ELR (cell line): ENCODE data around the gene TGFBR2.
A peak's percentile ranks its signal among the peaks of the same experiment; 100 is the strongest.

ENCODE experiments used
- DNase-seq: peaks from one replicate; pipeline ENCODE4 v3.0.0-alpha.2; 2015; ENCODE audit warnings: low read depth

Gene TGFBR2

GRCh38 chr3:30693470-30694120 is 87.2 kb downstream of the TGFBR2 start:
- DNase-seq: peak; percentile 78

GRCh38 chr3:30694148-30694547 is 87.7 kb downstream of the TGFBR2 start:
- no peak for DNase-seq

GRCh38 chr3:30694668-30695067 is 88.3 kb downstream of the TGFBR2 start:
- no peak for DNase-seq

GRCh38 chr3:30695302-30696061 is 89.1 kb downstream of the TGFBR2 start:
- DNase-seq: no peak

- DNase-seq: no peak
Observed at GRCh38 chr3:30696403-30696819, 90.0 kb downstream of the TGFBR2 start.

- DNase-seq: no peak
Observed at GRCh38 chr3:30696896-30697295, 90.5 kb downstream of the TGFBR2 start.

GRCh38 chr3:30698549-30698948 is 92.1 kb downstream of the TGFBR2 start:
- no peak for DNase-seq

- DNase-seq: no peak
Observed at GRCh38 chr3:30699927-30700326, 93.5 kb downstream of the TGFBR2 start.

- DNase-seq: no peak
Observed at GRCh38 chr3:30700702-30701321, 94.4 kb downstream of the TGFBR2 start.

- DNase-seq: no peak
Observed at GRCh38 chr3:30702038-30702827, 95.8 kb downstream of the TGFBR2 start.

GRCh38 chr3:30702828-30703397 is 96.5 kb downstream of the TGFBR2 start:
- no peak for DNase-seq

- DNase-seq: no peak
Observed at GRCh38 chr3:30704931-30705890, 98.8 kb downstream of the TGFBR2 start.

- no peak for DNase-seq
Observed at GRCh38 chr3:30707825-30708224, 101.4 kb downstream of the TGFBR2 start.

- DNase-seq: no peak
Observed at GRCh38 chr3:30708472-30708871, 102.1 kb downstream of the TGFBR2 start.

- no peak for DNase-seq
Observed at GRCh38 chr3:30710017-30710416, 103.6 kb downstream of the TGFBR2 start.

- DNase-seq: no peak
Observed at GRCh38 chr3:30711151-30711550, 104.8 kb downstream of the TGFBR2 start.

GRCh38 chr3:30711867-30712266 is 105.5 kb downstream of the TGFBR2 start:
- DNase-seq: no peak

GRCh38 chr3:30712991-30713390 is 106.6 kb downstream of the TGFBR2 start:
- DNase-seq: no peak

GRCh38 chr3:30713885-30714503 is 107.6 kb downstream of the TGFBR2 start:
- no peak for DNase-seq

GRCh38 chr3:30719536-30719935 is 113.1 kb downstream of the TGFBR2 start:
- DNase-seq: no peak
